Mesodermal cell (in vitro differentiated cells): ENCODE data around the gene UVRAG.
"Not testable (repeated sequence)": the region's sequence is repeated elsewhere in the genome, so short reads cannot be mapped to it uniquely, and the experiment has no call there.

Source experiments
- H3K27ac ChIP-seq: 2 replicates; pipeline ENCODE4 v1.7.0; 2013; ENCODE audit warnings: mild to moderate bottlenecking, low read depth, low read length, moderate library complexity; ENCODE audit not compliant: severe bottlenecking
- H3K36me3 ChIP-seq: 2 replicates; pipeline ENCODE4 v1.7.1; 2013; ENCODE audit warnings: mild to moderate bottlenecking, low read length, moderate library complexity; ENCODE audit not compliant: control insufficient read depth, insufficient read depth
- H3K4me1 ChIP-seq: one replicate; pipeline ENCODE4 v1.7.1; 2013; ENCODE audit warnings: mild to moderate bottlenecking, low read length; ENCODE audit not compliant: insufficient read depth, control insufficient read depth, poor library complexity, severe bottlenecking
- H3K4me3 ChIP-seq: 2 replicates; pipeline ENCODE4 v1.7.0; 2013; ENCODE audit warnings: low read length, control low read depth, mild to moderate bottlenecking; ENCODE audit not compliant: insufficient read depth, poor library complexity, severe bottlenecking; ENCODE audit errors: extremely low read depth
- H3K9me3 ChIP-seq: 2 replicates; pipeline ENCODE4 v1.7.1; 2013; ENCODE audit warnings: mild to moderate bottlenecking, low read length, moderate library complexity; ENCODE audit not compliant: control insufficient read depth
- WGBS, 2 experiments: methylation state at CpG; one replicate each; pipeline ENCODE4 v1.1.5; 2013; ENCODE audit warnings: missing lambda C conversion rate in 2 of 2; ENCODE audit not compliant: insufficient coverage in 2 of 2; 5-methylcytosine and 5-hydroxymethylcytosine counted together

UVRAG gene

DNA sequence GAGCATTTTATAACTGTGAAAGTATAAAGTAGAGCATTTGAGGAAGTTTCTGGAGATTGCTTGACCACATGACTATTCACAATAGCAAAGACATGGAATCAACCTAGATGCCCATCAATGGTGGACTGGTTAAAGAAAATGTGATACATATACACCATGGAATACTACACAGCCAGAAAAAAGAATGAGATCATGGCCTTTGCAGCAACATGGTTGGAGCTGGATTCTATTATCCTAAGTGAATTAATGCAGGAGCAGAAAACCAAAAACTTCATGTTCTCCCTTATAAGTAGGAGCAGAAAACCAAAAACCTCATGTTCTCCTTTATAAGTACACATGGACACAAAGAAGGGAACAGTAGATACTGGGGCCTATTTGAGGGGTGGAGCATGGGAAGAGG is 30.3 kb downstream of the UVRAG start:
- Histone ChIP-seq H3K4me3 (no peak overlapping the region), H3K4me1 (peaks cover under 1% of the 10 kb centered on the region), H3K27ac (no peak overlapping the region), H3K36me3 (no peaks in the 10 kb centered on the region), H3K9me3 (peaks cover 3% of the 10 kb centered on the region)

DNA sequence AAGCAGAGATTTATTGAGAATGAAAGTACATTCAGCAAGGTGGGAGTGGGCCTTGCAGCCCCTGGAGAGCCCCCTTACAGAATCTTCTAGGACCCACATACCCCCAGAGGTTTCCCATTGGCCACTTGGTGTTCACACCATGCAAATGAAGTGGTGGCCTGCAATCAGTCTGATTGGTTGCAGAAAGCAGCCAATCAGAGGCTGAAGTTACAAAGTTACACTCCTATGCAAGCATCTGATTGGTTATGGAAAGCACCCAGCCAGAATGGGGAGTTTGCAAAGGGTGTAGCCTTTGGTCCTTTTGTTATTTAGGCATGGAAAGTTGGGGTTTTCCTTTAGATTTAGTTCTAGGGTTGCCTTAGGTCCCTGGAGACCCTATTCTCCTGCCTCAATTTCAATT is 34.9 kb downstream of the UVRAG start:
- H3K36me3 ChIP-seq: peaks cover 4% of the 10 kb centered on the region
- H3K4me3 ChIP-seq: no peak overlapping the region
- H3K9me3 ChIP-seq: peaks cover 3% of the 10 kb centered on the region
- H3K27ac ChIP-seq: no peak overlapping the region
- H3K4me1 ChIP-seq: peaks cover 9% of the 10 kb centered on the region

- Histone ChIP-seq H3K4me1 (peaks cover 9% of the 10 kb centered on the region), H3K9me3 (no peaks in the 10 kb centered on the region), H3K4me3 (no peak overlapping the region), H3K27ac (no peak overlapping the region), H3K36me3 (peaks cover 4% of the 10 kb centered on the region)
- 92 to 100% methylated on average over 3 of the region's 3 CpGs for WGBS, 2 experiments
Observed at GRCh38 chr11:75850787-75851186, 35.8 kb downstream of the UVRAG start.

DNA sequence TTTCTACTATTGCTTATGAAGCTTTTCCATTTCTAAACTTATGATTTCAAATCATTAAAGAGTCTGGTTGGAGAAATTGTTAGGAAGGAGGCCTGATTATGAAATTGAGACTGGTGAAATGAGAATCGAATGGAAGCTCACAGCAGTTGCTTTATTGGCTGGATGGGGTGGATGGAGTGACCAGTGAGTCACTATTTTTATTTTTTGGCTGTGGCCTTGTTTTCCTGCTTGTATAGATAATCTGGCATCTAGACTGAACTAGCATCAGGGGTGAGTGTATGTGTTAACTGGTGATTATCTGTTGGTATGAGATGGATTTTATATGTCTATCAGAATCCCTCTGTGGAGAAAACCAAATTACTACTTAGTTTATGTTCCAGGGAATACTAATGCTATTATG is 36.2 kb downstream of the UVRAG start:
- WGBS, 2 experiments: 89 to 100% methylated on average over 1 of the region's 1 CpG
- H3K36me3 ChIP-seq: peaks cover 4% of the 10 kb centered on the region
- no peaks in the 10 kb centered on the region for H3K9me3 ChIP-seq
- peaks cover 9% of the 10 kb centered on the region for H3K4me1 ChIP-seq
- H3K4me3 ChIP-seq: no peak overlapping the region
- H3K27ac ChIP-seq: no peak overlapping the region

GRCh38 chr11:75852406-75853017 is 37.5 kb downstream of the UVRAG start:
- Histone ChIP-seq H3K4me1 (peaks cover 9% of the 10 kb centered on the region), H3K4me3 (no peak overlapping the region), H3K27ac (no peak overlapping the region), H3K36me3 (peaks cover 4% of the 10 kb centered on the region), H3K9me3 (no peaks in the 10 kb centered on the region)
- WGBS, 2 experiments: 100% methylated on average over 1 to 3 of the region's 5 CpGs

DNA sequence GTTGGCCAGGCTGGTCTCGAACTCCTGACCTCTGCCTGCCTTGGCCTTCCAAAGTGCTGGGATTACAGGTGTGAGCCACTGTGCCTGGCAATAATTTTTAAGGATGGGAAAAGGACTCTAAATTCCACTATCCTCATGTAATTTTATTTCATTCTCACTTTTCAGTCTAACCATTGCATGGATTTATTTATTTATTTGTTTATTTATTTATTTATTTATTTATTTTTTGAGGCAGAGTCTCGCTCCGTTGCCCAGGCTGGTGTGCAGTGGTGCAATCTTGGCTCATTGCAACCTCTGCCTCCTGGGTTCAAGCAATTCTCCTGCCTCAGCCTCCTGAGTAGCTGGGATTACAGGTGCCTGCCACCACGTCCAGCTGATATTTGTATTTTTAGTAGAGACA is 38.6 kb downstream of the UVRAG start:
- not testable (repeated sequence) for H3K36me3 ChIP-seq, H3K4me3 ChIP-seq, H3K9me3 ChIP-seq, H3K4me1 ChIP-seq, H3K27ac ChIP-seq
- 80 to 100% methylated on average over 2 to 3 of the region's 4 CpGs for WGBS, 2 experiments

- WGBS, 2 experiments: 83% methylated on average over 1 of the region's 1 CpG
- peaks cover 4% of the 10 kb centered on the region for H3K36me3 ChIP-seq
- H3K27ac ChIP-seq: no peak overlapping the region
- peaks cover 9% of the 10 kb centered on the region for H3K4me1 ChIP-seq
- no peak overlapping the region for H3K4me3 ChIP-seq
- H3K9me3 ChIP-seq: no peaks in the 10 kb centered on the region
Observed at GRCh38 chr11:75853971-75854370, 39.0 kb downstream of the UVRAG start.

- Histone ChIP-seq H3K4me1 (peaks cover 9% of the 10 kb centered on the region), H3K36me3 (peaks cover 4% of the 10 kb centered on the region), H3K27ac (no peak overlapping the region), H3K4me3 (no peak overlapping the region), H3K9me3 (no peaks in the 10 kb centered on the region)
- WGBS, 2 experiments: 83% methylated on average over 2 of the region's 6 CpGs; no CpG with 5 or more reads in 1 of the 2 experiments
Observed at GRCh38 chr11:75855206-75855605, 40.2 kb downstream of the UVRAG start.

DNA sequence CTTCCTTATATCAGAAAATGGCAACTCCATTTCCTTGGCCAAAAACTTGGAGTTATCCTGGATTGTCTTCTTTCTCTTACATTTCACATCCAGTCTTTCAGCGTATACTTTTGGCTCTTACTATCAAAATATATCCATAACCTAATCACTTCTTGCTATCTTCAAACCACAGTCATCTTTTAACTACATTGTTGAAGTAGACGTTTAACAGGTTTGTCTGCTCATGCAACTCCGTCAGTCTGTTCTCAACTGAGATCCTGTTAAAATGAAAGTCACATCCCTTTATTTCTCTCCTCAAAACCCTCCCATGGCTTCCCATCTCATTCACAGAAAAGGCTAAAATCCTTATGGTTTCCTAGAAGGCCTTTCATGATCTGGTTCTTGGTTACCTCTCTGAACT is 41.9 kb downstream of the UVRAG start:
- no peak overlapping the region for H3K27ac ChIP-seq
- WGBS, 2 experiments: 95 to 100% methylated on average over 3 of the region's 3 CpGs
- no peak overlapping the region for H3K4me3 ChIP-seq
- peaks cover 4% of the 10 kb centered on the region for H3K36me3 ChIP-seq
- H3K4me1 ChIP-seq: no peaks in the 10 kb centered on the region
- no peaks in the 10 kb centered on the region for H3K9me3 ChIP-seq

DNA sequence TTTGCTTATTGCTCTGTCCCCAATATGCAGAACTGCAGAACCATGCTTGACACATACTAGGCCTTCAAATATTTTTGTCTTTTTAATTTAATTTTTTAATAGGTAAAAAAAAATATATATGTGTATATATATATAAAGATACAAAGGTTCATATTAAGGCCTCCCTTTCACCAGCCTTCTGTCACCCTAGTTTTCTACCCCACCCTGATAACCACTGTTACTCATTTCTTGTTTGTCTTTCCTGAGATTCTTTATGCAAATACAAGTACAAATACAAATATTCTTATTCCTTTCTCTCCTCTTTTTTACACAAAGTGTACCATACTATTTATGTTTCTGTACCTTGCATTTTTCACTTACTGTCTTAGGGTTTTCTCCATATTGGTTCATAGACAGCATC is 43.0 kb downstream of the UVRAG start:
- Histone ChIP-seq H3K4me3 (no peak overlapping the region), H3K9me3 (no peaks in the 10 kb centered on the region), H3K36me3 (no peaks in the 10 kb centered on the region), H3K27ac (no peak overlapping the region), H3K4me1 (no peaks in the 10 kb centered on the region)

DNA sequence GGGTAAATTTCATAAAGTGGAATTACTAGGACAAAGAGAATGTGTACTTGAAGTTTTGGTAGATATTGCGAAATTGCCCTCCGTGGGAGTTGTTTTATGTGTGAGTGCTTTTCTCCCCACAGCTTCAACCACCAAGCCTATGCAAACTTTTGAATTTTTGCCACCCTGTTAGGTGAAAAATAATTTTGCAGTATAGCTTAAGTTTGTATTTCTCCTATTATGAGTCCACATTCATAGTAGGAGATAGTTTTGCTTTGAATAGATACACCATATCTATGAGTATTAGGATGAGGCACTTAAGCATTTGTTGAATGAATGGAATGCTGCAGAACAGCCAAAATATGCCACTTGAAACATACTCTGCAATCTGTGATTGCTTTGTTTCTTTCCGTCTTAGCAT is 43.6 kb downstream of the UVRAG start:
- no peak overlapping the region for H3K4me3 ChIP-seq
- no peaks in the 10 kb centered on the region for H3K4me1 ChIP-seq
- no peaks in the 10 kb centered on the region for H3K9me3 ChIP-seq
- WGBS, 2 experiments: no CpG with 5 or more reads among the region's 3 CpGs
- no peak overlapping the region for H3K27ac ChIP-seq
- H3K36me3 ChIP-seq: no peaks in the 10 kb centered on the region
